Psoas muscle (tissue), 8 donors: ENCODE results near the gene FHOD1. TPM values are rescaled to one million over a fixed set of nuclear protein-coding genes. Genes with fewer than 3 reads are reported as not detected.

Source experiments
- ATAC-seq, 4 donors: fragments of 200-7000 bp; cut with Tn5 transposase; one replicate each; pipeline ENCODE4 v1.9.1; 2020; ENCODE audit warnings: moderate library complexity in 3 of 4, mild to moderate bottlenecking in 2 of 4
- DNase-seq, 2 donors: peaks; one replicate each; pipeline ENCODE4 v3.0.0-alpha.2; 2020
- H3K27ac ChIP-seq: fragments of 200-600 bp; one replicate; pipeline ENCODE4 v1.8.0; 2022
- H3K27me3 ChIP-seq, 3 donors: fragments of 200-600 bp in 1 of 3; one replicate each; pipeline versions ENCODE4 v1.6.1 to v1.8.0; 2013 to 2022; ENCODE audit warnings: low read length in 2 of 3, mild to moderate bottlenecking in 2 of 3, moderate library complexity in 1 of 3; ENCODE audit not compliant: insufficient read depth in 3 of 3
- H3K36me3 ChIP-seq, 2 donors: fragments of 200-600 bp in 1 of 2; one replicate each; pipeline versions ENCODE4 v1.6.1 to v1.8.0; 2013 to 2022; ENCODE audit warnings: low read depth in 1 of 2, mild to moderate bottlenecking in 1 of 2, moderate library complexity in 1 of 2; ENCODE audit not compliant: insufficient read depth in 1 of 2
- H3K4me1 ChIP-seq: fragments of 200-600 bp; one replicate; pipeline ENCODE4 v1.8.0; 2022
- H3K4me3 ChIP-seq: fragments of 200-600 bp; one replicate; pipeline ENCODE4 v1.8.0; 2022; ENCODE audit warnings: mild to moderate bottlenecking
- H3K9me3 ChIP-seq: fragments of 200-600 bp; one replicate; pipeline ENCODE4 v1.8.0; 2022
- CTCF ChIP-seq: fragments of 200-600 bp; IDR thresholded peaks from one replicate; pipeline ENCODE4 v1.8.0; 2022; ENCODE audit warnings: antibody characterized with exemption
- WGBS, 3 donors: extraction: QIAGEN DNeasy Blood & Tissue Kit; methylation state at CpG; one replicate each; pipeline versions ENCODE4 v1.1.6 to v1.1.7; 2013; 5-methylcytosine and 5-hydroxymethylcytosine counted together
- intact Hi-C, 2 donors: fragments of 100-400 bp; cut with DNase I; formaldehyde crosslinking; loops; one replicate each; pipeline versions ENCODE4 v1.11.0 to v1.14.2; 2022
- polyA plus RNA-seq, 3 donors: library from polyadenylated mRNA; stranded (reverse); fragments of 200-250 nt; gene quantifications; one replicate each; pipeline ENCODE4 v1.2.3, GENCODE V29; 2013
- total RNA-seq, 4 donors: library from RNA; stranded (reverse); fragmentation: NEBNext Ultra II Directional in 2 of 4; extraction: Animal tissue kit (Norgen Biotek cat#: 25700) in 2 of 4; gene quantifications; one replicate each; pipeline versions ENCODE4 v1.2.1 to v1.2.4, GENCODE V29; 2021 to 2023
- donor health status: healthy with polysubstance abuse.
- donor health status: DM: no; HTN: no; CAD: no; lungs with moderate emphysema.
- donor health status: Bipolar disorder and iron deficiency.
- donor health status: healthy.
- donor health status: DM: yes; HTN: yes; CAD: no.
- donor health status: DM: no; HTN: no; CAD: no.
- donor health status: DM: no; HTN: no; CAD: no.
- donor health status: DM: yes; HTN: yes; CAD: no.

FHOD1 gene
- total and polyA plus RNA-seq, 7 donors = 16.9 to 154 (median 61.5) TPM

DNA sequence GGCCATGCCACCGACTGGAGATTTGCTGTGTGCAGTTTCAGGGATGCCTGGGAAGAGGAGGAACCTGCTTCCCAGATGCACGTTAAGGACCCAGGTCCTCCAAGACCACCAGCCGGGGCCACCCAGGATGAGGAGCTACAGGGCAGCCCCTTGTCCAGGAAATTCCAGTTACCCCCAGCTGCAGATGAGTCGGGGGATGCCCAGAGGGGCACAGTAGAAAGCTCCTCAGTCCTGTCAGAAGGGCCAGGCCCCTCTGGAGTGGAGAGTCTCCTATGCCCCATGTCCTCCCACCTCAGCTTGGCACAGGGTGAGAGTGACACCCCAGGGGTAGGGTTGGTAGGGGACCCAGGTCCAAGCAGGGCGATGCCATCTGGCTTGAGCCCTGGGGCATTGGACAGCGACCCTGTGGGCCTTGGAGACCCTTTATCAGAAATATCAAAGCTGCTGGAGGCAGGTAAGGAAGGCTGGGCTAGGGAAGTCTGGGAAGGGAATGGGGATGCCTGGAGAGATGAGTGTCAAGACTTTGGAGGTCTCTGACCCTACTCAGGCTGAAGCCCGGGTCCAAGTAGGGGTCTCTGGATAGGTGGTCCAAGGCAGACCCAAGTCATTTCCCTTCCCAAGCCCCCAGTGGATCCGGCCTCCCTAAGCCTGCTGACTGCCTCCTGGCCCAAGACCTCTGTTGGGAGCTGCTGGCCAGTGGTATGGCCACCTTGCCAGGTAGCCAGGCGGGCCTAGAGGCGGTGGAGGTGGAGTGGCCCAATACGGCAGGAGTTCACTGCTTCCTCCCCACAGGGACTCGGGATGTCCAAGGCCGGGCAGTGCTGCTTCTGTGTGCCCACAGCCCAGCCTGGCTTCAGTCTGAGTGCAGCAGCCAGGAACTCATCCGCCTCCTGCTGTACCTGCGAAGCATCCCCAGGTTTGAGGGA is 33.1 kb upstream of the FHOD1 start:
- WGBS, 3 donors = 92 to 93% (median 93%) methylated on average over 15 of the region's 15 CpGs
- no peak for ATAC-seq
- Histone ChIP-seq H3K4me3 (no peak overlapping the region), H3K27ac (no peak overlapping the region), H3K9me3 (no peaks in the 10 kb centered on the region), H3K36me3 (no peaks in the 10 kb centered on the region), H3K27me3 (no peaks in the 10 kb centered on the region), H3K4me1 (peaks cover 11% of the 10 kb centered on the region)
- no peak for TF ChIP-seq CTCF
- intact Hi-C loops = no loop called here
- DNase-seq = no peak

GRCh38 chr16:67279296-67280089 is 32.2 kb upstream of the FHOD1 start, which contains the start of gene PLEKHG4:
PLEKHG4 (plus strand) TSS chr16:67279532; CDS start chr16:67280045, 513 bp downstream.
- no peaks in the 10 kb centered on the region for H3K36me3 ChIP-seq
- H3K27me3 ChIP-seq = no peaks in the 10 kb centered on the region
- DNase-seq = peak; percentile 80 to 86
- peak; percentile 65 to 87 (median 80) for ATAC-seq
- intact Hi-C loops = no loop called here
- no peaks in the 10 kb centered on the region for H3K9me3 ChIP-seq
- peak within 1 kb of the TSS; percentile 59 for H3K4me3 ChIP-seq
- H3K27ac ChIP-seq = no peak within 1 kb of the TSS
- H3K4me1 ChIP-seq = peaks cover 11% of the 10 kb centered on the region
- peak; percentile 55 for TF ChIP-seq CTCF
- WGBS, 3 donors = 24 to 46% (median 31%) methylated on average over 23 to 83 of the region's 83 CpGs

DNA sequence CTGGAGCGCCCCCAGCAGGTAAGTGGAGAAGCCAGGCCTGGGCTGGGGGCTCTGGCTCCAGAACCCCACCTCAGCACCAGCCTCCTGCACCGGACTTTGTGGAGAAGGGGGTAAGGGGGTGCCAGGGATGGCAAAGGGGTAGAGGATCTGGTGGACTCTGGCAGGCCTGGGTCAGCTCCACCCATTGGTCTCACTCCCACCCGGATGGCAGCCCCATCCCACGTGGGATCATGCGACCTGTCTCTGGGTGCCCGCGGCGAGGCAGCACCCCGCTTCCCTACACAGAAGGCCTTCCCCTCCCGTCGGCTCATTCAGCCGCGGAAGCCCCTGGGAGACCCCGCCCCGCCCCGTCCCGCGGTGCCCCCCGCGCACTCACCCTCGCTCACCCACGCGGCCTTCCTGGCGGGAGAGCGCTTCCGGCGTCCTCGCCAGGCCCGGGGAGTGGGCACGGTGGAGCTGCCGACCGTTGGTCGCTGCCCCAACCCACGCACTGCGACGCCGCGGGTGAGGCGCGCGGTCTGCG is 31.6 kb upstream of the FHOD1 start:
- H3K4me3 ChIP-seq = peak overlapping the region; percentile 59
- 4 to 6% (median 6%) methylated on average over 30 to 42 of the region's 42 CpGs for WGBS, 3 donors
- H3K27me3 ChIP-seq = no peaks in the 10 kb centered on the region
- TF ChIP-seq CTCF = no peak
- H3K9me3 ChIP-seq = no peaks in the 10 kb centered on the region
- intact Hi-C loops = no loop called here
- ATAC-seq = peak in 2 of 4 donors; percentile 2 to 17
- peaks cover 11% of the 10 kb centered on the region for H3K4me1 ChIP-seq
- H3K36me3 ChIP-seq = no peaks in the 10 kb centered on the region
- H3K27ac ChIP-seq = no peak overlapping the region
- peak; percentile 37 to 56 for DNase-seq

DNA sequence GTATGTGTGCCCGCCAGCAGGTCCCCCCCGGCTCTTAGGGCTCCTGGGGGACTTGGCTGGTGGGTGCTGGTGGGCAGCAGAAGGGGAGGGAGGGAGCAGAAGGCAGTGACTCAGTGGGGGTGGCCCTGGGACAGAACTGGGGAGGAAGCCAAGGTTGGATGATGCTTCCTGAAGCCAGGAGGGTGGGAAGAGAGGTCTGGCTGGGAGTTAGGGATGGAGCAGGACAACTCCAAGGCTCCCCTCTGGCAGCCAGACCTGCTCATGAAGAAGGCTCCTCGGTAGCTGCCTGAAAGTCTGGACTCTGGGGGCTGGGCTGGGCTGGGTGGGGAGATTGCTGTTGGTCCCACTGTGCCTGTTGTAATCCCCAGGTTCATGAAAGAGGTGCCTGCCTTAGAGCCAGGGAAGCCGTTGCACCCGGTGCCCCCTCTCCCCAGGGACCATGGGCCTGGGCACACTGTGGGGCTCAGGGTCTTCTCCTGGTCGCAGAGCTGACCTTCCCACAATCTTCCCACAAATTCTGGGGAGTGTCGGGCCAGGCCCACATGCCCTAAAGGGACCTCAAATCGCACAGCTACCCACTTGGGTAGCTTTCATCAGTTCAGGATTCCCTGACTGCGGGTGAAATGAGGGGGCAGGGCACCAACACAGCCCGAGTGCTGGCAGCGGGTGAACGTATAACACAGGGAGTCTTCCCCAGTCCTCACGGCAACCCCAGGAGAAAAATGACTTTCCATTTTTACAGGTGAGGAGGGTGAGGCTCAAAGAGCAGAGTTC is 30.9 kb upstream of the FHOD1 start:
- TF ChIP-seq CTCF = no peak
- DNase-seq = peak; percentile 41 to 49
- intact Hi-C loops = no loop called here
- Histone ChIP-seq H3K27ac (peak overlapping the region; percentile 51), H3K36me3 (no peaks in the 10 kb centered on the region), H3K27me3 (no peaks in the 10 kb centered on the region), H3K4me3 (peak overlapping the region; percentile 59), H3K4me1 (peaks cover 11% of the 10 kb centered on the region), H3K9me3 (no peaks in the 10 kb centered on the region)
- peak in 1 of 4 donors; percentile 6 for ATAC-seq
- 67 to 83% (median 78%) methylated on average over 13 of the region's 13 CpGs for WGBS, 3 donors
